ENCODE measurements around the gene TANGO6. TPM values are rescaled to one million over a fixed set of nuclear protein-coding genes. Genes with fewer than 3 reads are reported as not detected.
A peak's percentile ranks its signal among the peaks of the same experiment; 100 is the strongest.

TANGO6 gene
- total and polyA plus RNA-seq, 2 of the 8 experiments (the other 6 are each of a cell fraction or from before 2014, with no cell fraction given), result 5.0 to 19.5 TPM

- Histone ChIP-seq H2BK5ac (ENCODE audit: low read depth, low read length) (peak overlapping the region; percentile 67; the same call in 1 of the 2 replicates), H3K9ac (replicated peaks in 1 of 4; ENCODE audit: extremely low read depth in 1 of 4, low read depth in 3 of 4, low read length in 3 of 4) (no peak overlapping the region), H3K4me1 (replicated peaks in 1 of 4; ENCODE audit: control insufficient read depth in 3 of 4, insufficient read depth in 4 of 4, low read length in 3 of 4) (peaks cover 0 to 8% (median 3%) of the 10 kb centered on the region in 4 experiments; a peak in 5 of 7 replicates), H3K36me3 (ENCODE audit: control insufficient read depth in 2 of 4, insufficient read depth in 4 of 4, low read length in 3 of 4) (no peaks in the 10 kb centered on the region), H2BK20ac (ENCODE audit: low read length) (peak overlapping the region; percentile 93), H3K14ac (ENCODE audit: insufficient read length) (no peak overlapping the region), H3K79me1 (ENCODE audit: low read depth, low read length) (no peaks in the 10 kb centered on the region), H4K91ac (replicated peaks; ENCODE audit: insufficient read length, low read length) (peak overlapping the region; percentile 70), H3K4me3 (ENCODE audit: extremely low read depth in 1 of 4, insufficient read depth in 2 of 4, low read depth in 3 of 4, low read length in 4 of 4) (no peak overlapping the region), H2BK120ac (replicated peaks; ENCODE audit: low read depth, low read length) (peak overlapping the region; percentile 55), H3K79me2 (ENCODE audit: control insufficient read depth in 1 of 2, insufficient read depth in 2 of 2, low read length in 2 of 2) (no peaks in the 10 kb centered on the region), H2BK12ac (ENCODE audit: low read depth, low read length) (peak overlapping the region; percentile 99; the same call in 1 of the 2 replicates), H3K56ac (replicated peaks; ENCODE audit: insufficient read length, low read depth, low read length) (no peak overlapping the region), H2AFZ (ENCODE audit: low read length) (no peak overlapping the region), H3K18ac (ENCODE audit: extremely low read depth, low read length) (peak overlapping the region; percentile 55; the same call in 1 of the 2 replicates), H4K20me1 (replicated peaks in 1 of 2; ENCODE audit: control insufficient read depth in 1 of 2, insufficient read depth in 2 of 2, low read length in 2 of 2) (no peaks in the 10 kb centered on the region), H2AK5ac (ENCODE audit: low read depth, low read length) (peak overlapping the region; percentile 89; the same call in 1 of the 2 replicates), H2BK15ac (ENCODE audit: low read length) (peak overlapping the region; percentile 94; the same call in 1 of the 2 replicates), H4K5ac (ENCODE audit: insufficient read length, low read depth, low read length) (peak overlapping the region; percentile 6), H3K4ac (replicated peaks; ENCODE audit: insufficient read length, low read depth, low read length) (peak overlapping the region; percentile 46), H3K23me2 (ENCODE audit: low read depth, low read length) (no peaks in the 10 kb centered on the region), H3K27me3 (replicated peaks in 1 of 4; ENCODE audit: control insufficient read depth in 3 of 4, extremely low read depth in 1 of 4, insufficient read depth in 3 of 4, low read length in 3 of 4) (no peaks in the 10 kb centered on the region), H3K4me2 (ENCODE audit: insufficient read depth in 1 of 2, low read depth in 2 of 2, low read length in 2 of 2) (no peak overlapping the region), H3K23ac (ENCODE audit: insufficient read length) (no peak overlapping the region), H3K27ac (ENCODE audit: low read depth, low read length) (no peak overlapping the region), H3K9me3 (ENCODE audit: insufficient read depth in 2 of 2, low read depth in 1 of 2, low read length in 1 of 2) (no peaks in the 10 kb centered on the region), H4K8ac (ENCODE audit: extremely low read depth, insufficient read depth, low read length) (no peak overlapping the region)
- WGBS, 2 experiments (ENCODE audit: extremely low coverage in 1 of 2, insufficient coverage in 1 of 2, insufficient read length in 1 of 2, insufficient replicate concordance in 2 of 2, low coverage in 1 of 2, low lambda C conversion rate in 2 of 2, missing lambda C conversion rate in 1 of 2), result 97% methylated on average over 14 of the region's 16 CpGs; no CpG with 5 or more reads in 1 of the 2 experiments
- FAIRE-seq, result no peak
- ChIA-PET POLR2A (ENCODE audit: partially characterized antibody) (interaction anchor here (1.1 to 3.6 kb wide), 3 partner anchors 11 to 49 kb away, joined by 3 to 15 read pairs (median 9); partner anchors contain the start of gene UTP4), CTCF (ENCODE audit: partially characterized antibody) (interaction anchor here (0.5 to 2.5 kb wide), 13 partner anchors 9 to 565 kb away, joined by 3 to 9 read pairs (median 4); partner anchors contain the start of gene HAS3)
- TF ChIP-seq SIN3A (conservative IDR thresholded peaks at IDR 0.05 in 1 of 2, IDR thresholded peaks at IDR 0.05 in 1 of 2; ENCODE audit: low read depth in 1 of 2, low read length in 2 of 2) (no peak), CHD1 (IDR thresholded peaks at IDR 0.05; ENCODE audit: low read depth, low read length) (no peak), RAD21 (IDR thresholded peaks at IDR 0.05 in 1 of 2, conservative IDR thresholded peaks at IDR 0.05 in 1 of 2; ENCODE audit: low read depth in 2 of 2, low read length in 2 of 2) (peak; percentile 54 to 73), YY1 (IDR thresholded peaks at IDR 0.05; ENCODE audit: low read depth, low read length) (peak; percentile 71; the same call in 1 of the 2 replicates)
- TF ChIP-seq, protein P1, sequence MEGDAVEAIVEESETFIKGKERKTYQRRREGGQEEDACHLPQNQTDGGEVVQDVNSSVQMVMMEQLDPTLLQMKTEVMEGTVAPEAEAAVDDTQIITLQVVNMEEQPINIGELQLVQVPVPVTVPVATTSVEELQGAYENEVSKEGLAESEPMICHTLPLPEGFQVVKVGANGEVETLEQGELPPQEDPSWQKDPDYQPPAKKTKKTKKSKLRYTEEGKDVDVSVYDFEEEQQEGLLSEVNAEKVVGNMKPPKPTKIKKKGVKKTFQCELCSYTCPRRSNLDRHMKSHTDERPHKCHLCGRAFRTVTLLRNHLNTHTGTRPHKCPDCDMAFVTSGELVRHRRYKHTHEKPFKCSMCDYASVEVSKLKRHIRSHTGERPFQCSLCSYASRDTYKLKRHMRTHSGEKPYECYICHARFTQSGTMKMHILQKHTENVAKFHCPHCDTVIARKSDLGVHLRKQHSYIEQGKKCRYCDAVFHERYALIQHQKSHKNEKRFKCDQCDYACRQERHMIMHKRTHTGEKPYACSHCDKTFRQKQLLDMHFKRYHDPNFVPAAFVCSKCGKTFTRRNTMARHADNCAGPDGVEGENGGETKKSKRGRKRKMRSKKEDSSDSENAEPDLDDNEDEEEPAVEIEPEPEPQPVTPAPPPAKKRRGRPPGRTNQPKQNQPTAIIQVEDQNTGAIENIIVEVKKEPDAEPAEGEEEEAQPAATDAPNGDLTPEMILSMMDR (IDR thresholded peaks at IDR 0.05; ENCODE audit: control extremely low read depth in 1 of 3, insufficient read depth in 1 of 3, low read depth in 1 of 3, low read length in 3 of 3), result peak; percentile 70 to 77 (median 74)
- DNase-seq (ENCODE audit: low read depth in 1 of 2, low spot score in 2 of 2), result no peak
Observed at GRCh38 chr16:69083306-69083941, 240.1 kb downstream of the TANGO6 start.
